GM12865 (cell line): ENCODE data around the gene RAB19.

Experiments
- DNase-seq: peaks from one replicate; pipeline ENCODE4 v3.0.0; 2010; ENCODE audit warnings: low read depth
- H3K4me3 ChIP-seq: 2 replicates; pipeline ENCODE4 v1.5.1; 2011; ENCODE audit warnings: mild to moderate bottlenecking, low read depth, low read length, control low read depth
- TF ChIP-seq, protein P1 (sequence below): IDR thresholded peaks from 2 replicates; pipeline ENCODE4 v1.5.1; 2011; ENCODE audit warnings: low read length, control low read depth, low read depth, inconsistent platforms; ENCODE audit not compliant: insufficient read depth; ENCODE audit errors: missing control alignments

Gene RAB19

GRCh38 chr7:140463111-140463510 is 59.3 kb downstream of the RAB19 start:
- no peak overlapping the region for H3K4me3 ChIP-seq
- TF ChIP-seq, protein P1, sequence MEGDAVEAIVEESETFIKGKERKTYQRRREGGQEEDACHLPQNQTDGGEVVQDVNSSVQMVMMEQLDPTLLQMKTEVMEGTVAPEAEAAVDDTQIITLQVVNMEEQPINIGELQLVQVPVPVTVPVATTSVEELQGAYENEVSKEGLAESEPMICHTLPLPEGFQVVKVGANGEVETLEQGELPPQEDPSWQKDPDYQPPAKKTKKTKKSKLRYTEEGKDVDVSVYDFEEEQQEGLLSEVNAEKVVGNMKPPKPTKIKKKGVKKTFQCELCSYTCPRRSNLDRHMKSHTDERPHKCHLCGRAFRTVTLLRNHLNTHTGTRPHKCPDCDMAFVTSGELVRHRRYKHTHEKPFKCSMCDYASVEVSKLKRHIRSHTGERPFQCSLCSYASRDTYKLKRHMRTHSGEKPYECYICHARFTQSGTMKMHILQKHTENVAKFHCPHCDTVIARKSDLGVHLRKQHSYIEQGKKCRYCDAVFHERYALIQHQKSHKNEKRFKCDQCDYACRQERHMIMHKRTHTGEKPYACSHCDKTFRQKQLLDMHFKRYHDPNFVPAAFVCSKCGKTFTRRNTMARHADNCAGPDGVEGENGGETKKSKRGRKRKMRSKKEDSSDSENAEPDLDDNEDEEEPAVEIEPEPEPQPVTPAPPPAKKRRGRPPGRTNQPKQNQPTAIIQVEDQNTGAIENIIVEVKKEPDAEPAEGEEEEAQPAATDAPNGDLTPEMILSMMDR, result no peak
- DNase-seq, result no peak

- DNase-seq, result peak; percentile 44
- no peak overlapping the region for H3K4me3 ChIP-seq
- TF ChIP-seq, protein P1, result peak; percentile 33
Observed at GRCh38 chr7:140475747-140476333, 72.0 kb downstream of the RAB19 start.

DNA sequence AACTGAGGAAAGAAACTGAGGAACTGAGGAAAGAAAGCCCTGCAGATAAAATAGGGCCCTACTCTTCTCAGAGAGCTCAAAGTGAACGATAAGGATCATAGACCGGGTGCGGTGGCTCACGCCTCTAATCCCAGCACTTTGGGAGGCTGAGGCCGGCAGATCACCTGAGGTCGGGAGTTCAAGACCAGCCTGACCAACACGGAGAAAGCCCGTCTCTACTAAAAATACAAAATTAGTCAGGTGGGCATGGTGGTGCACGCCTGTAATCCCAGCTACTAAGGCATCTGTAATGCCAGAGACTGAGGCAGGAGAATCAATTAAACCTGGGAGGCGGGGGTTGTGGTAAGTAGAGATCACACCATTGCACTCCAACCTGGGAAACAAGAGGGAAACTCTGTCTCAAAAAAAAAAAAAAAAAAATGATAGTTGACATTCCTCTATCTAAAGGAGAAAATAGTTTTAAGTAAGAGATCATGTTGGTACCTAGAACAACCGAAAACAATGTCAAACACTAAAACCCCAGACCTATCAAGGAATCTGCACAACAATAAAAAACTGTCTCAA is 72.9 kb downstream of the RAB19 start:
- DNase-seq, result no peak
- TF ChIP-seq, protein P1, result no peak
- H3K4me3 ChIP-seq, result peak overlapping the region; percentile 86; the same call in 1 of the 2 replicates
